H9 (cell line): Measurements from ENCODE around the gene MUCL3. TPM values are rescaled to one million over a fixed set of nuclear protein-coding genes. Genes with fewer than 3 reads are reported as not detected.

Experiments
- DNase-seq: peaks from one replicate; pipeline ENCODE4 v3.0.0-alpha.2; 2017
- H2AFZ ChIP-seq: one replicate; pipeline ENCODE4 v1.6.1; 2013; ENCODE audit warnings: mild to moderate bottlenecking, low read length, control low read depth, moderate library complexity
- H2AK5ac ChIP-seq: 2 replicates; pipeline ENCODE4 v1.6.1; 2013; ENCODE audit warnings: low read length, control low read depth, mixed read lengths; ENCODE audit not compliant: insufficient read length
- H2BK120ac ChIP-seq: one replicate; pipeline ENCODE4 v1.6.1; 2013; ENCODE audit warnings: low read depth, mild to moderate bottlenecking, low read length, control low read depth, inconsistent platforms; ENCODE audit not compliant: poor library complexity, severe bottlenecking
- H2BK12ac ChIP-seq: 2 replicates; pipeline ENCODE4 v1.6.1; 2013; ENCODE audit warnings: low read length, control low read depth, mixed read lengths, low read depth; ENCODE audit not compliant: insufficient read length
- H2BK15ac ChIP-seq: 2 replicates; pipeline ENCODE4 v1.6.1; 2013; ENCODE audit warnings: low read depth, low read length, control low read depth
- H2BK20ac ChIP-seq: one replicate; pipeline ENCODE4 v1.6.1; 2013; ENCODE audit warnings: low read depth, mild to moderate bottlenecking, low read length, control low read depth, inconsistent platforms; ENCODE audit not compliant: poor library complexity, severe bottlenecking
- H2BK5ac ChIP-seq: 2 replicates; pipeline ENCODE4 v1.6.1; 2013; ENCODE audit warnings: low read length, control low read depth, mixed read lengths; ENCODE audit not compliant: insufficient read length
- H3K14ac ChIP-seq: 2 replicates; pipeline ENCODE4 v1.6.1; 2013; ENCODE audit warnings: low read length, control low read depth; ENCODE audit not compliant: insufficient read depth
- H3K18ac ChIP-seq: 2 replicates; pipeline ENCODE4 v1.6.1; 2013; ENCODE audit warnings: low read depth, mild to moderate bottlenecking, mixed read lengths, low read length, control low read depth; ENCODE audit not compliant: insufficient read length
- H3K23ac ChIP-seq: 2 replicates; pipeline ENCODE4 v1.6.1; 2013; ENCODE audit warnings: low read length, control low read depth, mixed read lengths, low read depth; ENCODE audit not compliant: insufficient read length
- H3K23me2 ChIP-seq: 2 replicates; pipeline ENCODE4 v1.6.1; 2013; ENCODE audit warnings: low read depth, mild to moderate bottlenecking, mixed read lengths, low read length, control low read depth; ENCODE audit not compliant: insufficient read length, poor library complexity, severe bottlenecking
- H3K27ac ChIP-seq: 2 replicates; pipeline ENCODE4 v1.5.1; 2013; ENCODE audit warnings: low read length, control low read depth, mixed read lengths, low read depth; ENCODE audit not compliant: insufficient read length
- H3K27me3 ChIP-seq: 2 replicates; pipeline ENCODE4 v1.6.1; 2013; ENCODE audit warnings: low read length, control low read depth, inconsistent platforms; ENCODE audit not compliant: insufficient read depth
- H3K4ac ChIP-seq: 2 replicates; pipeline ENCODE4 v1.6.1; 2013; ENCODE audit warnings: low read depth, mild to moderate bottlenecking, control low read depth, inconsistent platforms, low read length, moderate library complexity
- H3K4me1 ChIP-seq: 2 replicates; pipeline ENCODE4 v1.6.1; 2013; ENCODE audit warnings: low read length, control low read depth, inconsistent platforms; ENCODE audit not compliant: insufficient read depth
- H3K4me2 ChIP-seq: 2 replicates; pipeline ENCODE4 v1.6.1; 2013; ENCODE audit warnings: low read length, control low read depth, mixed read lengths; ENCODE audit not compliant: insufficient read length, insufficient read depth
- H3K56ac ChIP-seq: 2 replicates; pipeline ENCODE4 v1.6.1; 2013; ENCODE audit warnings: low read depth, mild to moderate bottlenecking, mixed read lengths, low read length, control low read depth; ENCODE audit not compliant: insufficient read length
- H3K79me1 ChIP-seq: 2 replicates; pipeline ENCODE4 v1.6.1; 2013; ENCODE audit warnings: low read depth, mild to moderate bottlenecking, moderate library complexity, low read length, control low read depth, inconsistent platforms; ENCODE audit not compliant: insufficient read depth, poor library complexity, severe bottlenecking
- H3K79me2 ChIP-seq: 2 replicates; pipeline ENCODE4 v1.6.1; 2013; ENCODE audit warnings: low read length, control low read depth, inconsistent platforms; ENCODE audit not compliant: insufficient read depth
- H3K9ac ChIP-seq: 2 replicates; pipeline ENCODE4 v1.6.1; 2013; ENCODE audit warnings: low read length, control low read depth, mixed read lengths; ENCODE audit not compliant: insufficient read length; ENCODE audit errors: extremely low read depth
- H3K9me3 ChIP-seq: one replicate; pipeline ENCODE4 v1.6.1; 2013; ENCODE audit warnings: low read depth, low read length, inconsistent platforms; ENCODE audit not compliant: control insufficient read depth
- H3T11ph ChIP-seq: one replicate; pipeline ENCODE4 v1.6.1; 2013; ENCODE audit warnings: mild to moderate bottlenecking, low read length, control low read depth, inconsistent platforms
- H4K20me1 ChIP-seq: one replicate; pipeline ENCODE4 v1.6.1; 2013; ENCODE audit not compliant: control insufficient read depth, insufficient read length, insufficient read depth
- H4K5ac ChIP-seq: 2 replicates; pipeline ENCODE4 v1.6.1; 2013; ENCODE audit warnings: low read depth, mild to moderate bottlenecking, mixed read lengths, low read length, control low read depth; ENCODE audit not compliant: insufficient read length
- H4K8ac ChIP-seq: replicated peaks from 2 replicates; pipeline ENCODE4 v1.6.1; 2013; ENCODE audit warnings: low read length, control low read depth, mixed read lengths, low read depth; ENCODE audit not compliant: insufficient read length
- H4K91ac ChIP-seq: 2 replicates; pipeline ENCODE4 v1.6.1; 2013; ENCODE audit warnings: low read depth, mild to moderate bottlenecking, moderate library complexity, mixed read lengths, low read length, control low read depth; ENCODE audit not compliant: insufficient read length
- H3K27ac Mint-ChIP-seq, 3 experiments: 2 replicates in 2 of 3; 3 replicates in 1 of 3; pipeline ENCODE4 v1.8.0; 2020 to 2021; ENCODE audit warnings: mixed read lengths in 3 of 3, mild to moderate bottlenecking in 1 of 3, moderate library complexity in 1 of 3
- H3K27me3 Mint-ChIP-seq: 2 replicates; pipeline ENCODE4 v1.8.0; 2021; ENCODE audit warnings: low read depth, mild to moderate bottlenecking, moderate library complexity, mixed read lengths
- H3K36me3 Mint-ChIP-seq, 3 experiments: 2 replicates in 2 of 3; 3 replicates in 1 of 3; pipeline ENCODE4 v1.8.0; 2020 to 2021; ENCODE audit warnings: low read depth in 3 of 3, mixed read lengths in 3 of 3; ENCODE audit not compliant: insufficient read depth in 1 of 3
- H3K4me1 Mint-ChIP-seq, 2 experiments: 2 replicates each; pipeline ENCODE4 v1.8.0; 2020; ENCODE audit warnings: mixed read lengths in 2 of 2
- H3K4me3 Mint-ChIP-seq, 2 experiments: 2 replicates in 1 of 2; 3 replicates in 1 of 2; pipeline ENCODE4 v1.8.0; 2020 to 2021; ENCODE audit warnings: mild to moderate bottlenecking in 2 of 2, mixed read lengths in 2 of 2, moderate library complexity in 1 of 2
- H3K9me3 Mint-ChIP-seq, 2 experiments: 2 replicates in 1 of 2; 3 replicates in 1 of 2; pipeline ENCODE4 v1.8.0; 2020; ENCODE audit warnings: mild to moderate bottlenecking in 2 of 2, mixed read lengths in 2 of 2, moderate library complexity in 1 of 2
- WGBS: extraction: QIAGEN DNeasy Blood & Tissue Kit; methylation state at CpG from one replicate; pipeline ENCODE4 v1.1.7; 2013; ENCODE audit warnings: missing lambda C conversion rate, low lambda C conversion rate, mixed read lengths; ENCODE audit not compliant: insufficient read length; ENCODE audit errors: extremely low coverage; 5-methylcytosine and 5-hydroxymethylcytosine counted together
- total RNA-seq: library from RNA; stranded (reverse); gene quantifications from 2 replicates; pipeline ENCODE4 v1.2.1, GENCODE V29; 2021
- TF ChIP-seq, protein P1 (sequence below): fragments of 200-600 bp; sonication (generic); conservative IDR thresholded peaks from 3 replicates; pipeline ENCODE4 v1.8.0; 2021; ENCODE audit warnings: antibody characterized with exemption, mild to moderate bottlenecking

Gene MUCL3
- total RNA-seq, 1 experiment from 2014 or later = 0.15 TPM

DNA sequence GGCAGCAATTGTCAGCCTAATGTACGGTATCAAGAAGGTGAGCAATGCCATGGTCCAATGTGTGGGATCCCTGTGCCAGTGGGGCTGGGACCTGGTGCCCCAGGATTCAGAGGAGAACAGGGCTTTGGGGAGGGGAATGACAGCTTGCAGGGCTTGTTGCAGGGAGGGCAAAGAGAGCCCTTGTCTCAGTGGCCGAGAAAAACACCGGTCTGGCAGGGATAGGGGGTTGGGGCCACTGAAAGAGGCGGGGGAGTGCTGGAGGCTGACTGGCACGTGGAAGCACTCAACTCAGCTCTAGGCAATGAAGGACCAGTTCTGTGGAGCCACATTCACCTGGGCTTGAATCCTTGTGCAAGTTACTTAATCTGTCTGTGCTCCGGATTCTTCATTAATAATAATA, 3.5 kb upstream of the MUCL3 start:
- Mint-ChIP-seq H3K27me3 (peaks cover 6% of the 10 kb centered on the region), H3K36me3 (no peaks in the 10 kb centered on the region)
- no CpG with 5 or more reads among the region's 6 CpGs for WGBS

More for the DNA sequence above, 3.5 kb upstream of the MUCL3 start:
- Histone ChIP-seq H4K20me1 (no peaks in the 10 kb centered on the region), H3T11ph (no peak overlapping the region), H2BK120ac (no peak overlapping the region), H3K18ac (no peak overlapping the region), H3K4me2 (no peak overlapping the region), H3K9me3 (no peaks in the 10 kb centered on the region), H2BK5ac (no peak overlapping the region), H4K5ac (no peak overlapping the region), H3K56ac (no peak overlapping the region), H3K27ac (no peak overlapping the region), H2AK5ac (no peak overlapping the region), H3K14ac (no peak overlapping the region; the same call in 1 of the 2 replicates), H3K79me1 (no peaks in the 10 kb centered on the region), H2BK15ac (no peak overlapping the region), H3K23ac (no peak overlapping the region), H3K79me2 (no peaks in the 10 kb centered on the region), H3K4me1 (peaks cover 5% of the 10 kb centered on the region; the same call in 1 of the 2 replicates), H4K8ac (no peak overlapping the region), H3K23me2 (no peaks in the 10 kb centered on the region), H3K4ac (no peak overlapping the region), H3K9ac (no peak overlapping the region), H2AFZ (no peak overlapping the region), H4K91ac (no peak overlapping the region), H3K27me3 (no peaks in the 10 kb centered on the region; the same call in 1 of the 2 replicates), H2BK20ac (no peak overlapping the region), H2BK12ac (no peak overlapping the region)
- Mint-ChIP-seq H3K4me1 (peaks cover 22 to 38% of the 10 kb centered on the region in 2 experiments), H3K27ac (peak overlapping the region in 1 of 3 experiments; percentile 84; a peak in 2 of 7 replicates), H3K9me3 (no peaks in the 10 kb centered on the region), H3K4me3 (no peak overlapping the region)
- TF ChIP-seq, protein P1, sequence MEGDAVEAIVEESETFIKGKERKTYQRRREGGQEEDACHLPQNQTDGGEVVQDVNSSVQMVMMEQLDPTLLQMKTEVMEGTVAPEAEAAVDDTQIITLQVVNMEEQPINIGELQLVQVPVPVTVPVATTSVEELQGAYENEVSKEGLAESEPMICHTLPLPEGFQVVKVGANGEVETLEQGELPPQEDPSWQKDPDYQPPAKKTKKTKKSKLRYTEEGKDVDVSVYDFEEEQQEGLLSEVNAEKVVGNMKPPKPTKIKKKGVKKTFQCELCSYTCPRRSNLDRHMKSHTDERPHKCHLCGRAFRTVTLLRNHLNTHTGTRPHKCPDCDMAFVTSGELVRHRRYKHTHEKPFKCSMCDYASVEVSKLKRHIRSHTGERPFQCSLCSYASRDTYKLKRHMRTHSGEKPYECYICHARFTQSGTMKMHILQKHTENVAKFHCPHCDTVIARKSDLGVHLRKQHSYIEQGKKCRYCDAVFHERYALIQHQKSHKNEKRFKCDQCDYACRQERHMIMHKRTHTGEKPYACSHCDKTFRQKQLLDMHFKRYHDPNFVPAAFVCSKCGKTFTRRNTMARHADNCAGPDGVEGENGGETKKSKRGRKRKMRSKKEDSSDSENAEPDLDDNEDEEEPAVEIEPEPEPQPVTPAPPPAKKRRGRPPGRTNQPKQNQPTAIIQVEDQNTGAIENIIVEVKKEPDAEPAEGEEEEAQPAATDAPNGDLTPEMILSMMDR = no peak
- no peak for DNase-seq
